Kidney epithelial cell (primary cell): Measurements from ENCODE around the gene FRS3. TPM values are rescaled to one million over a fixed set of nuclear protein-coding genes. Genes with fewer than 3 reads are reported as not detected.

Experiments used
- DNase-seq: peaks from one replicate; pipeline ENCODE4 v3.0.0-alpha.2; 2010; ENCODE audit warnings: low read depth
- H3K27me3 ChIP-seq: 2 replicates; pipeline ENCODE4 v1.6.0; 2011; ENCODE audit warnings: low read length; ENCODE audit not compliant: control insufficient read depth, insufficient read depth
- H3K36me3 ChIP-seq: 2 replicates; pipeline ENCODE4 v1.5.1; 2011; ENCODE audit warnings: low read length; ENCODE audit not compliant: control insufficient read depth, insufficient read depth
- H3K4me3 ChIP-seq: 2 replicates; pipeline ENCODE4 v1.5.1; 2011; ENCODE audit warnings: low read depth, mild to moderate bottlenecking, control low read depth, low read length
- CTCF ChIP-seq: IDR thresholded peaks from 2 replicates; pipeline ENCODE4 v1.5.1; 2011; ENCODE audit warnings: mild to moderate bottlenecking, moderate library complexity, low read length, control low read depth, inconsistent platforms; ENCODE audit not compliant: insufficient read depth, poor library complexity, severe bottlenecking
- total RNA-seq: library from RNA; depleted of rRNA; stranded (reverse); fragments of >200 nt; gene quantifications from 2 replicates; pipeline ENCODE4 v1.2.3, GENCODE V29; 2015

Gene FRS3
- total RNA-seq, 1 donor from 2014 or later: 2.1 TPM

GRCh38 chr6:41739041-41739440 lies 40.7 kb downstream of the FRS3 start:
- DNase-seq: no peak
- no peaks in the 10 kb centered on the region for H3K36me3 ChIP-seq
- TF ChIP-seq CTCF: no peak
- H3K27me3 ChIP-seq: peaks cover 5% of the 10 kb centered on the region
- H3K4me3 ChIP-seq: no peak overlapping the region

GRCh38 chr6:41737591-41738130 lies 42.0 kb downstream of the FRS3 start:
- TF ChIP-seq CTCF: no peak
- H3K27me3 ChIP-seq: peaks cover 5% of the 10 kb centered on the region
- H3K36me3 ChIP-seq: no peaks in the 10 kb centered on the region
- DNase-seq: no peak
- no peak overlapping the region for H3K4me3 ChIP-seq

- no peak for TF ChIP-seq CTCF
- no peak for DNase-seq
- Histone ChIP-seq H3K4me3 (no peak overlapping the region), H3K27me3 (peaks cover 5% of the 10 kb centered on the region), H3K36me3 (no peaks in the 10 kb centered on the region)
These were observed 42.7 kb downstream of the FRS3 start for GRCh38 chr6:41736800-41737555.

GRCh38 chr6:41736186-41736733 lies 43.4 kb downstream of the FRS3 start:
- Histone ChIP-seq H3K4me3 (no peak overlapping the region), H3K27me3 (peaks cover 5% of the 10 kb centered on the region), H3K36me3 (no peaks in the 10 kb centered on the region)
- no peak for DNase-seq
- no peak for TF ChIP-seq CTCF

- Histone ChIP-seq H3K36me3 (no peaks in the 10 kb centered on the region), H3K27me3 (peaks cover 5% of the 10 kb centered on the region), H3K4me3 (peak within 1 kb of the TSS; percentile 72)
- TF ChIP-seq CTCF: peak; percentile 83
- DNase-seq: no peak
These were observed 44.1 kb downstream of the FRS3 start, which contains the start of gene TFEB for GRCh38 chr6:41735427-41736185. TSS of gene TFEB (minus strand) at chr6:41735608. CDS start at chr6:41691213, 44,395 bp downstream.
